ENCODE data around the gene ZNRF2.

The ZNRF2 gene

GRCh38 chr7:30315589-30315988, 31.2 kb downstream of the ZNRF2 start:
- no peak for FAIRE-seq
- DNase-seq (ENCODE audit: insufficient read length, low spot score) = no peak

GRCh38 chr7:30320392-30320791, 36.0 kb downstream of the ZNRF2 start:
- DNase-seq (ENCODE audit: insufficient read length, low spot score) (no peak), FAIRE-seq (peak; percentile 78)

GRCh38 chr7:30321089-30321881, 36.9 kb downstream of the ZNRF2 start:
- FAIRE-seq (peak; percentile 55), DNase-seq (ENCODE audit: insufficient read length, low spot score) (no peak)

GRCh38 chr7:30321882-30322192, 37.4 kb downstream of the ZNRF2 start:
- DNase-seq (ENCODE audit: insufficient read length, low spot score) (no peak), FAIRE-seq (no peak)

GRCh38 chr7:30322271-30323005, 38.0 kb downstream of the ZNRF2 start:
- DNase-seq (ENCODE audit: insufficient read length, low spot score) = no peak
- FAIRE-seq = peak; percentile 100

- no peak for FAIRE-seq
Measured at GRCh38 chr7:30323006-30323355, 38.6 kb downstream of the ZNRF2 start.

GRCh38 chr7:30327813-30328212, 43.4 kb downstream of the ZNRF2 start:
- FAIRE-seq (no peak), DNase-seq (ENCODE audit: insufficient read length, low spot score) (no peak)

More at GRCh38 chr7:30323006-30323355, 38.6 kb downstream of the ZNRF2 start:
- DNase-seq (ENCODE audit: insufficient read length, low spot score) = no peak

GRCh38 chr7:30328381-30328780, 44.0 kb downstream of the ZNRF2 start:
- no peak for FAIRE-seq
- no peak for DNase-seq (ENCODE audit: insufficient read length, low spot score)

GRCh38 chr7:30329716-30330115, 45.3 kb downstream of the ZNRF2 start:
- DNase-seq (ENCODE audit: insufficient read length, low spot score) (no peak), FAIRE-seq (no peak)

GRCh38 chr7:30330134-30331111, 46.0 kb downstream of the ZNRF2 start:
- DNase-seq (ENCODE audit: insufficient read length, low spot score) (peak; percentile 17), FAIRE-seq (peak; percentile 94)

- DNase-seq (ENCODE audit: insufficient read length, low spot score) (no peak), FAIRE-seq (no peak)
Measured at GRCh38 chr7:30331338-30331737, 46.9 kb downstream of the ZNRF2 start.

- DNase-seq (ENCODE audit: insufficient read length, low spot score) (no peak), FAIRE-seq (no peak)
Measured at GRCh38 chr7:30332549-30332948, 48.2 kb downstream of the ZNRF2 start.

- no peak for FAIRE-seq
- DNase-seq (ENCODE audit: insufficient read length, low spot score) = no peak
Measured at GRCh38 chr7:30335763-30336487, 51.5 kb downstream of the ZNRF2 start.

GRCh38 chr7:30344513-30344912, 60.1 kb downstream of the ZNRF2 start:
- FAIRE-seq (peak; percentile 60), DNase-seq (ENCODE audit: insufficient read length, low spot score) (no peak)

GRCh38 chr7:30347226-30348082, 63.1 kb downstream of the ZNRF2 start:
- no peak for DNase-seq (ENCODE audit: insufficient read length, low spot score)
- peak; percentile 81 for FAIRE-seq

- FAIRE-seq (peak; percentile 96), DNase-seq (ENCODE audit: insufficient read length, low spot score) (peak; percentile 16)
Measured at GRCh38 chr7:30348083-30348560, 63.7 kb downstream of the ZNRF2 start.

- DNase-seq (ENCODE audit: insufficient read length, low spot score) (no peak), FAIRE-seq (no peak)
Measured at GRCh38 chr7:30349170-30349569, 64.8 kb downstream of the ZNRF2 start.

GRCh38 chr7:30349816-30350215, 65.4 kb downstream of the ZNRF2 start:
- FAIRE-seq = no peak
- no peak for DNase-seq (ENCODE audit: insufficient read length, low spot score)

GRCh38 chr7:30351286-30351685, 66.9 kb downstream of the ZNRF2 start:
- FAIRE-seq (peak; percentile 78), DNase-seq (ENCODE audit: insufficient read length, low spot score) (no peak)

Measured in GM19239 (cell line).